ENCODE measurements around the gene SPTLC3. TPM values are rescaled to one million over a fixed set of nuclear protein-coding genes. Genes with fewer than 3 reads are reported as not detected.
A peak's percentile ranks its signal among the peaks of the same experiment; 100 is the strongest.

Gene SPTLC3
- total and polyA plus RNA-seq, 2 of the 13 experiments (the other 11 are each of a cell fraction or from before 2014, with no cell fraction given), result 20.5 to 95.6 TPM

DNA sequence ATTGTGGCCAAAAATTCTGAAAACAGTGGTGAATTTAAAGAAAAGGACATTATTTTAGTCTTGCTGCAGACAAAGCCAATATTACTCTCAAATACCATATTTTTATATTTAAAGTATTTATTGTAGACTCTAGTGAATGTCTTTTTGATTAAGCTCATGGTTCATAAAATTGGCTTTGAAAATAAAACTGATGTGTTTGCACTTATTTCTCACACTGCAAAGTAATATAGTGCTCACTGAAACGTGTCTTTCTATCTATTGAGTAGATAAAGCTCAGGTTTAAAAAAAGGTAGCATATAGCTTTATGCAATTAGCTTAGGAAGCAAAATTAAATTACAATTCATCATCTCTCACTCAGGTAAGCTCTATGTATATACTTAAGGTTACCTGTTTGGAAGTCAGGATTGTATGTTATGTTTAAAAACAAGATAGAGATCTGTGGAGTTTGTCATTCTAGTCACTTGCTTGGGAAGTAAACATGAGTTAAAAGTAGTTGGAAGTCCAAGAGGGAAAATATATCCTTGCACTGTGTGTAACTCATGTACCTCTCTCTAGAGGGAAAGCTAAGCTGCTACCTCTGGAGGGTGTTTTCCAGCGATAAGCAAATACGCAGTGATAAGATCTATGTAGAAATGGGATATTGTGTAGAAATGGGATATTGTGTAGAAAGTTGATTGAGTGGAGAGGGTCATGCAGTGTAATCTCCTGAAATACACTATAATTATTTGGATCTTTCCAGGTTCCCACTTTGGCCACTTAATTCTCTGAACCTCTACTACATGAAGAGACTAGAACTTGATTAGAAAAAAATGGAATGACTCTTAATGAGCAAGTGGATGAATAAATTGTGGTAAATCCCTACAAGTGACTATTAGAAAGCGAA, 29.9 kb upstream of the SPTLC3 start (continued):
- TF ChIP-seq FOXA1 (IDR thresholded peaks at IDR 0.05) (no peak), FOXA1 (CRISPR knock-in tag; IDR thresholded peaks at IDR 0.05) (peak; percentile 81), ATF1 (CRISPR knock-in tag; IDR thresholded peaks at IDR 0.05) (peak; percentile 61; the same call in 1 of the 2 replicates), MTA3 (CRISPR knock-in tag; IDR thresholded peaks at IDR 0.05) (no peak), ZNF879 (CRISPR knock-in tag; IDR thresholded peaks at IDR 0.05) (no peak)
- TF ChIP-seq, protein P1, sequence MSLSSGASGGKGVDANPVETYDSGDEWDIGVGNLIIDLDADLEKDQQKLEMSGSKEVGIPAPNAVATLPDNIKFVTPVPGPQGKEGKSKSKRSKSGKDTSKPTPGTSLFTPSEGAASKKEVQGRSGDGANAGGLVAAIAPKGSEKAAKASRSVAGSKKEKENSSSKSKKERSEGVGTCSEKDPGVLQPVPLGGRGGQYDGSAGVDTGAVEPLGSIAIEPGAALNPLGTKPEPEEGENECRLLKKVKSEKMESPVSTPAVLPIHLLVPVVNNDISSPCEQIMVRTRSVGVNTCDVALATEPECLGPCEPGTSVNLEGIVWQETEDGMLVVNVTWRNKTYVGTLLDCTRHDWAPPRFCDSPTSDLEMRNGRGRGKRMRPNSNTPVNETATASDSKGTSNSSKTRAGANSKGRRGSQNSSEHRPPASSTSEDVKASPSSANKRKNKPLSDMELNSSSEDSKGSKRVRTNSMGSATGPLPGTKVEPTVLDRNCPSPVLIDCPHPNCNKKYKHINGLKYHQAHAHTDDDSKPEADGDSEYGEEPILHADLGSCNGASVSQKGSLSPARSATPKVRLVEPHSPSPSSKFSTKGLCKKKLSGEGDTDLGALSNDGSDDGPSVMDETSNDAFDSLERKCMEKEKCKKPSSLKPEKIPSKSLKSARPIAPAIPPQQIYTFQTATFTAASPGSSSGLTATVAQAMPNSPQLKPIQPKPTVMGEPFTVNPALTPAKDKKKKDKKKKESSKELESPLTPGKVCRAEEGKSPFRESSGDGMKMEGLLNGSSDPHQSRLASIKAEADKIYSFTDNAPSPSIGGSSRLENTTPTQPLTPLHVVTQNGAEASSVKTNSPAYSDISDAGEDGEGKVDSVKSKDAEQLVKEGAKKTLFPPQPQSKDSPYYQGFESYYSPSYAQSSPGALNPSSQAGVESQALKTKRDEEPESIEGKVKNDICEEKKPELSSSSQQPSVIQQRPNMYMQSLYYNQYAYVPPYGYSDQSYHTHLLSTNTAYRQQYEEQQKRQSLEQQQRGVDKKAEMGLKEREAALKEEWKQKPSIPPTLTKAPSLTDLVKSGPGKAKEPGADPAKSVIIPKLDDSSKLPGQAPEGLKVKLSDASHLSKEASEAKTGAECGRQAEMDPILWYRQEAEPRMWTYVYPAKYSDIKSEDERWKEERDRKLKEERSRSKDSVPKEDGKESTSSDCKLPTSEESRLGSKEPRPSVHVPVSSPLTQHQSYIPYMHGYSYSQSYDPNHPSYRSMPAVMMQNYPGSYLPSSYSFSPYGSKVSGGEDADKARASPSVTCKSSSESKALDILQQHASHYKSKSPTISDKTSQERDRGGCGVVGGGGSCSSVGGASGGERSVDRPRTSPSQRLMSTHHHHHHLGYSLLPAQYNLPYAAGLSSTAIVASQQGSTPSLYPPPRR (CRISPR knock-in tag; IDR thresholded peaks at IDR 0.05; ENCODE audit: borderline replicate concordance), result peak; percentile 96
- TF ChIP-seq, protein P2, sequence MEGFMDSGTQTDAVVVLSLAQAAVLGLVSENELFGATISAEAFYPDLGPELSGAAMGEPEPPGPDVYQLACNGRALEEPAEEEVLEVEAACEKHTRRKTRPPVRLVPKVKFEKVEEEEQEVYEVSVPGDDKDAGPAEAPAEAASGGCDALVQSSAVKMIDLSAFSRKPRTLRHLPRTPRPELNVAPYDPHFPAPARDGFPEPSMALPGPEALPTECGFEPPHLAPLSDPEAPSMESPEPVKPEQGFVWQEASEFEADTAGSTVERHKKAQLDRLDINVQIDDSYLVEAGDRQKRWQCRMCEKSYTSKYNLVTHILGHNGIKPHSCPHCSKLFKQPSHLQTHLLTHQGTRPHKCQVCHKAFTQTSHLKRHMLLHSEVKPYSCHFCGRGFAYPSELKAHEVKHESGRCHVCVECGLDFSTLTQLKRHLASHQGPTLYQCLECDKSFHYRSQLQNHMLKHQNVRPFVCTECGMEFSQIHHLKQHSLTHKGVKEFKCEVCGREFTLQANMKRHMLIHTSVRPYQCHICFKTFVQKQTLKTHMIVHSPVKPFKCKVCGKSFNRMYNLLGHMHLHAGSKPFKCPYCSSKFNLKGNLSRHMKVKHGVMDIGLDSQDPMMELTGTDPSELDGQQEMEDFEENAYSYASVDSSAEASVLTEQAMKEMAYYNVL (CRISPR knock-in tag; IDR thresholded peaks at IDR 0.05; ENCODE audit: borderline replicate concordance), result peak; percentile 86; the same call in 1 of the 2 replicates
- TF ChIP-seq, protein P3, sequence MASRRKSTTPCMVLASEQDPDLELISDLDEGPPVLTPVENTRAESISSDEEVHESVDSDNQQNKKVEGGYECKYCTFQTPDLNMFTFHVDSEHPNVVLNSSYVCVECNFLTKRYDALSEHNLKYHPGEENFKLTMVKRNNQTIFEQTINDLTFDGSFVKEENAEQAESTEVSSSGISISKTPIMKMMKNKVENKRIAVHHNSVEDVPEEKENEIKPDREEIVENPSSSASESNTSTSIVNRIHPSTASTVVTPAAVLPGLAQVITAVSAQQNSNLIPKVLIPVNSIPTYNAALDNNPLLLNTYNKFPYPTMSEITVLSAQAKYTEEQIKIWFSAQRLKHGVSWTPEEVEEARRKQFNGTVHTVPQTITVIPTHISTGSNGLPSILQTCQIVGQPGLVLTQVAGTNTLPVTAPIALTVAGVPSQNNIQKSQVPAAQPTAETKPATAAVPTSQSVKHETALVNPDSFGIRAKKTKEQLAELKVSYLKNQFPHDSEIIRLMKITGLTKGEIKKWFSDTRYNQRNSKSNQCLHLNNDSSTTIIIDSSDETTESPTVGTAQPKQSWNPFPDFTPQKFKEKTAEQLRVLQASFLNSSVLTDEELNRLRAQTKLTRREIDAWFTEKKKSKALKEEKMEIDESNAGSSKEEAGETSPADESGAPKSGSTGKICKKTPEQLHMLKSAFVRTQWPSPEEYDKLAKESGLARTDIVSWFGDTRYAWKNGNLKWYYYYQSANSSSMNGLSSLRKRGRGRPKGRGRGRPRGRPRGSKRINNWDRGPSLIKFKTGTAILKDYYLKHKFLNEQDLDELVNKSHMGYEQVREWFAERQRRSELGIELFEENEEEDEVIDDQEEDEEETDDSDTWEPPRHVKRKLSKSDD (CRISPR knock-in tag; IDR thresholded peaks at IDR 0.05; ENCODE audit: low read depth), result 0 out of 2 replicates have a peak, but pooled peaks have one; percentile 28
- TF ChIP-seq, protein P4, sequence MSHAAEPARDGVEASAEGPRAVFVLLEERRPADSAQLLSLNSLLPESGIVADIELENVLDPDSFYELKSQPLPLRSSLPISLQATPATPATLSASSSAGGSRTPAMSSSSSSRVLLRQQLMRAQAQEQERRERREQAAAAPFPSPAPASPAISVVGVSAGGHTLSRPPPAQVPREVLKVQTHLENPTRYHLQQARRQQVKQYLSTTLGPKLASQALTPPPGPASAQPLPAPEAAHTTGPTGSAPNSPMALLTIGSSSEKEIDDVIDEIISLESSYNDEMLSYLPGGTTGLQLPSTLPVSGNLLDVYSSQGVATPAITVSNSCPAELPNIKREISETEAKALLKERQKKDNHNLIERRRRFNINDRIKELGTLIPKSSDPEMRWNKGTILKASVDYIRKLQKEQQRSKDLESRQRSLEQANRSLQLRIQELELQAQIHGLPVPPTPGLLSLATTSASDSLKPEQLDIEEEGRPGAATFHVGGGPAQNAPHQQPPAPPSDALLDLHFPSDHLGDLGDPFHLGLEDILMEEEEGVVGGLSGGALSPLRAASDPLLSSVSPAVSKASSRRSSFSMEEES (CRISPR knock-in tag; IDR thresholded peaks at IDR 0.05), result peak; percentile 79
- TF ChIP-seq, protein P5, sequence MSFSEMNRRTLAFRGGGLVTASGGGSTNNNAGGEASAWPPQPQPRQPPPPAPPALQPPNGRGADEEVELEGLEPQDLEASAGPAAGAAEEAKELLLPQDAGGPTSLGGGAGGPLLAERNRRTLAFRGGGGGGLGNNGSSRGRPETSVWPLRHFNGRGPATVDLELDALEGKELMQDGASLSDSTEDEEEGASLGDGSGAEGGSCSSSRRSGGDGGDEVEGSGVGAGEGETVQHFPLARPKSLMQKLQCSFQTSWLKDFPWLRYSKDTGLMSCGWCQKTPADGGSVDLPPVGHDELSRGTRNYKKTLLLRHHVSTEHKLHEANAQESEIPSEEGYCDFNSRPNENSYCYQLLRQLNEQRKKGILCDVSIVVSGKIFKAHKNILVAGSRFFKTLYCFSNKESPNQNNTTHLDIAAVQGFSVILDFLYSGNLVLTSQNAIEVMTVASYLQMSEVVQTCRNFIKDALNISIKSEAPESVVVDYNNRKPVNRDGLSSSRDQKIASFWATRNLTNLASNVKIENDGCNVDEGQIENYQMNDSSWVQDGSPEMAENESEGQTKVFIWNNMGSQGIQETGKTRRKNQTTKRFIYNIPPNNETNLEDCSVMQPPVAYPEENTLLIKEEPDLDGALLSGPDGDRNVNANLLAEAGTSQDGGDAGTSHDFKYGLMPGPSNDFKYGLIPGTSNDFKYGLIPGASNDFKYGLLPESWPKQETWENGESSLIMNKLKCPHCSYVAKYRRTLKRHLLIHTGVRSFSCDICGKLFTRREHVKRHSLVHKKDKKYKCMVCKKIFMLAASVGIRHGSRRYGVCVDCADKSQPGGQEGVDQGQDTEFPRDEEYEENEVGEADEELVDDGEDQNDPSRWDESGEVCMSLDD (CRISPR knock-in tag; IDR thresholded peaks at IDR 0.05; ENCODE audit: borderline replicate concordance), result no peak
- TF ChIP-seq, protein P6, sequence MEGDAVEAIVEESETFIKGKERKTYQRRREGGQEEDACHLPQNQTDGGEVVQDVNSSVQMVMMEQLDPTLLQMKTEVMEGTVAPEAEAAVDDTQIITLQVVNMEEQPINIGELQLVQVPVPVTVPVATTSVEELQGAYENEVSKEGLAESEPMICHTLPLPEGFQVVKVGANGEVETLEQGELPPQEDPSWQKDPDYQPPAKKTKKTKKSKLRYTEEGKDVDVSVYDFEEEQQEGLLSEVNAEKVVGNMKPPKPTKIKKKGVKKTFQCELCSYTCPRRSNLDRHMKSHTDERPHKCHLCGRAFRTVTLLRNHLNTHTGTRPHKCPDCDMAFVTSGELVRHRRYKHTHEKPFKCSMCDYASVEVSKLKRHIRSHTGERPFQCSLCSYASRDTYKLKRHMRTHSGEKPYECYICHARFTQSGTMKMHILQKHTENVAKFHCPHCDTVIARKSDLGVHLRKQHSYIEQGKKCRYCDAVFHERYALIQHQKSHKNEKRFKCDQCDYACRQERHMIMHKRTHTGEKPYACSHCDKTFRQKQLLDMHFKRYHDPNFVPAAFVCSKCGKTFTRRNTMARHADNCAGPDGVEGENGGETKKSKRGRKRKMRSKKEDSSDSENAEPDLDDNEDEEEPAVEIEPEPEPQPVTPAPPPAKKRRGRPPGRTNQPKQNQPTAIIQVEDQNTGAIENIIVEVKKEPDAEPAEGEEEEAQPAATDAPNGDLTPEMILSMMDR (CRISPR knock-in tag; IDR thresholded peaks at IDR 0.05), result peak; percentile 46
